DOHH2 (cell line): ENCODE results near the gene ZNF541.

Source experiments
- CTCF ChIP-seq: fragments of 200-600 bp; sonication (generic); IDR thresholded peaks from one replicate; pipeline ENCODE4 v1.5.1; 2014; ENCODE audit warnings: antibody characterized with exemption, mild to moderate bottlenecking, low read depth, low read length; ENCODE audit not compliant: poor library complexity, severe bottlenecking
- EZH2phosphoT487 ChIP-seq: fragments of 200-600 bp; sonication (generic); IDR thresholded peaks from 2 replicates; pipeline ENCODE4 v1.6.1; 2017; ENCODE audit warnings: borderline replicate concordance, mild to moderate bottlenecking, antibody characterized with exemption, low read length, moderate library complexity, mixed read lengths

DNA sequence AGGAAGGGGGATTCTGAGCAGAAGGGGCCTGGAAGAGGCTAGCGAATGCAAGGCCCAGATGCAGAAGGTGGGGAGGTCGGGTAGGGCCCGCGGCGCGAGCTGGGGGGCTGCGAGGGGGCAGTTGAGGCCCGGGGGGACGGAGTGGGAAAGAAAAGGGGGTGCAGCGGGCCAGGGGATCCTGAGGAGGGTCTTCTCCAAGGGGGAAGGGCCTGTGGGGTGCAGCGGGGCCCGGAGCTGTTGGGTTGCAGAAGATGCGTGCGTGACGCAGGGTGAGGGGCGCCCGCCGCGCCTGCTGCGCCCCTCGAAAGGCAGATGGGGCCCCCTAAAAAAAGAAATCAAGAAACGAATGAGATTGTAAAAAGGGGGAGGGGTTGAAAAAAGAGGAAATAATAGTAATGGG lies 313 bp downstream of the ZNF541 start:
- TF ChIP-seq CTCF (no peak), EZH2phosphoT487 (no peak)
